HepG2 (cell line): ENCODE measurements around the gene RIOK3. TPM values are rescaled to one million over a fixed set of nuclear protein-coding genes. Genes with fewer than 3 reads are reported as not detected.

ENCODE experiments used
- ATF1 ChIP-seq: IDR thresholded peaks from 2 replicates; pipeline ENCODE4 v1.6.1; 2016; ENCODE audit warnings: mild to moderate bottlenecking, control low read depth
- CHD2 ChIP-seq: IDR thresholded peaks from 2 replicates; pipeline ENCODE4 v1.6.1; 2011; ENCODE audit warnings: low read depth, low read length, improper control_type of control experiment
- EEA1 ChIP-seq: sonication (generic); formaldehyde crosslinking; IDR thresholded peaks from 2 replicates; pipeline ENCODE4 v1.5.1; 2020; ENCODE audit warnings: mild to moderate bottlenecking, missing genetic modification reagents, borderline replicate concordance
- PHF20 ChIP-seq: sonication (generic); formaldehyde crosslinking; IDR thresholded peaks from 2 replicates; pipeline ENCODE4 v1.5.0; 2020; ENCODE audit warnings: mild to moderate bottlenecking, missing genetic modification reagents
- SOX13 ChIP-seq, 3 experiments: fragments of 450-650 bp in 1 of 3; sonication (generic) in 1 of 3; formaldehyde crosslinking in 1 of 3; IDR thresholded peaks in 2 of 3; conservative IDR thresholded peaks in 1 of 3; 2 replicates each; pipeline versions ENCODE4 v1.5.0 to v1.6.1; 2016 to 2020; ENCODE audit warnings: antibody characterized with exemption in 1 of 3, mild to moderate bottlenecking in 1 of 3, missing compliant biosample characterization in 1 of 3, missing genetic modification reagents in 1 of 3, moderate library complexity in 1 of 3
- SP5 ChIP-seq: IDR thresholded peaks from 2 replicates; pipeline ENCODE4 v1.6.1; 2016; ENCODE audit warnings: low read depth, borderline replicate concordance
- SRSF9 ChIP-seq: fragments of 200-400 bp; formaldehyde crosslinking; IDR thresholded peaks from 2 replicates; pipeline ENCODE4 v1.6.1; 2018; ENCODE audit warnings: borderline replicate concordance, mild to moderate bottlenecking, low read depth, low read length; ENCODE audit not compliant: insufficient read depth, poor library complexity, severe bottlenecking
- THAP8 ChIP-seq: sonication (generic); formaldehyde crosslinking; IDR thresholded peaks from 2 replicates; pipeline ENCODE4 v1.5.1; 2020; ENCODE audit warnings: missing genetic modification reagents, mild to moderate bottlenecking, borderline replicate concordance
- TOE1 ChIP-seq: sonication (generic); formaldehyde crosslinking; IDR thresholded peaks from 2 replicates; pipeline ENCODE4 v1.4.0; 2020; ENCODE audit warnings: mild to moderate bottlenecking, missing genetic modification reagents
- ZBTB14 ChIP-seq: sonication (generic); formaldehyde crosslinking; IDR thresholded peaks from 2 replicates; pipeline ENCODE4 v1.4.0; 2020; ENCODE audit warnings: missing genetic modification reagents
- ZBTB8A ChIP-seq: sonication (generic); formaldehyde crosslinking; IDR thresholded peaks from 2 replicates; pipeline ENCODE4 v1.4.0; 2020; ENCODE audit warnings: mild to moderate bottlenecking, low read depth, missing genetic modification reagents, borderline replicate concordance
- ZNF329 ChIP-seq: sonication (generic); formaldehyde crosslinking; IDR thresholded peaks from 2 replicates; pipeline ENCODE4 v1.9.0; 2021; ENCODE audit warnings: low read depth, mild to moderate bottlenecking, missing genetic modification reagents
- ZNF44 ChIP-seq: sonication (generic); formaldehyde crosslinking; IDR thresholded peaks from 2 replicates; pipeline ENCODE4 v1.5.1; 2020; ENCODE audit warnings: mild to moderate bottlenecking, missing genetic modification reagents
- ZNF563 ChIP-seq: sonication (generic); formaldehyde crosslinking; IDR thresholded peaks from 2 replicates; pipeline ENCODE4 v1.8.0; 2022; ENCODE audit warnings: mild to moderate bottlenecking, moderate library complexity, missing genetic modification reagents
- ZNF629 ChIP-seq: sonication (generic); formaldehyde crosslinking; conservative IDR thresholded peaks from 2 replicates; pipeline ENCODE4 v1.5.0; 2020; ENCODE audit warnings: missing genetic modification reagents
- ZNF670 ChIP-seq: sonication (generic); formaldehyde crosslinking; IDR thresholded peaks from 2 replicates; pipeline ENCODE4 v1.8.0; 2022; ENCODE audit warnings: mild to moderate bottlenecking, missing genetic modification reagents, borderline replicate concordance
- ZSCAN22 ChIP-seq: sonication (generic); formaldehyde crosslinking; IDR thresholded peaks from 2 replicates; pipeline ENCODE4 v1.4.0; 2020; ENCODE audit warnings: mild to moderate bottlenecking, missing genetic modification reagents
- ZUFSP ChIP-seq: sonication (generic); formaldehyde crosslinking; IDR thresholded peaks from 2 replicates; pipeline ENCODE4 v1.9.0; 2021; ENCODE audit warnings: missing genetic modification reagents, mild to moderate bottlenecking, borderline replicate concordance
- polyA plus RNA-seq, 8 experiments: library from polyadenylated mRNA; depleted of rRNA in 3 of 8; stranded (reverse) in 7 of 8; unstranded in 1 of 8; fragments of >200 nt; fragmentation: Illumina TruSeq in 4 of 8; extraction: Trizol in 4 of 8; gene quantifications; 2 replicates each; pipeline versions ENCODE4 v1.2.1 to v1.2.3, GENCODE V29; 2011 to 2016; ENCODE audit warnings: low read depth in 4 of 8, missing spikeins in 1 of 8, mixed read lengths in 1 of 8; ENCODE audit not compliant: insufficient read depth in 1 of 8
- total RNA-seq, 5 experiments: library from RNA; depleted of rRNA; stranded (reverse); fragments of >200 nt; fragmentation: Illumina TruSeq; extraction: Trizol; gene quantifications; 2 replicates each; pipeline ENCODE4 v1.2.3, GENCODE V29; 2016; ENCODE audit warnings: low read depth in 1 of 5
- TF ChIP-seq, protein P1 (sequence below): sonication (generic); formaldehyde crosslinking; IDR thresholded peaks from 2 replicates; pipeline ENCODE4 v1.4.0; 2020; ENCODE audit warnings: missing genetic modification reagents
- TF ChIP-seq, protein P2 (sequence below): sonication (generic); formaldehyde crosslinking; conservative IDR thresholded peaks from 2 replicates; pipeline ENCODE4 v1.5.0; 2020; ENCODE audit warnings: missing genetic modification reagents

The RIOK3 gene
- total and polyA plus RNA-seq, 2 of the 13 experiments (the other 11 are each of a cell fraction or from before 2014, with no cell fraction given): 26.7 to 36.0 TPM

GRCh38 chr18:23406271-23406787 lies 46.8 kb upstream of the RIOK3 start (continued):
- TF ChIP-seq ZSCAN22 (CRISPR knock-in tag) (no peak), ZNF563 (CRISPR knock-in tag) (no peak), ZNF670 (CRISPR knock-in tag) (no peak), ZNF44 (no peak), ATF1 (CRISPR knock-in tag) (no peak), ZNF629 (no peak), ZNF329 (CRISPR knock-in tag) (no peak), PHF20 (CRISPR knock-in tag) (no peak), TOE1 (CRISPR knock-in tag) (no peak), EEA1 (CRISPR knock-in tag) (no peak), ZUFSP (CRISPR knock-in tag) (no peak), ZBTB8A (CRISPR knock-in tag) (no peak), SP5 (CRISPR knock-in tag) (peak; percentile 53; the same call in 1 of the 2 replicates), SRSF9 (no peak), ZBTB14 (CRISPR knock-in tag) (no peak), CHD2 (no peak), SOX13 (IDR thresholded peaks at IDR 0.05) (no peak), SOX13 (CRISPR knock-in tag; conservative IDR thresholded peaks at IDR 0.05 in 1 of 2, IDR thresholded peaks at IDR 0.05 in 1 of 2) (peak in 1 of 2 experiments; percentile 42; a peak in 1 of 4 replicates), THAP8 (CRISPR knock-in tag) (no peak)
- TF ChIP-seq, protein P1, sequence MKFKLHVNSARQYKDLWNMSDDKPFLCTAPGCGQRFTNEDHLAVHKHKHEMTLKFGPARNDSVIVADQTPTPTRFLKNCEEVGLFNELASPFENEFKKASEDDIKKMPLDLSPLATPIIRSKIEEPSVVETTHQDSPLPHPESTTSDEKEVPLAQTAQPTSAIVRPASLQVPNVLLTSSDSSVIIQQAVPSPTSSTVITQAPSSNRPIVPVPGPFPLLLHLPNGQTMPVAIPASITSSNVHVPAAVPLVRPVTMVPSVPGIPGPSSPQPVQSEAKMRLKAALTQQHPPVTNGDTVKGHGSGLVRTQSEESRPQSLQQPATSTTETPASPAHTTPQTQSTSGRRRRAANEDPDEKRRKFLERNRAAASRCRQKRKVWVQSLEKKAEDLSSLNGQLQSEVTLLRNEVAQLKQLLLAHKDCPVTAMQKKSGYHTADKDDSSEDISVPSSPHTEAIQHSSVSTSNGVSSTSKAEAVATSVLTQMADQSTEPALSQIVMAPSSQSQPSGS (CRISPR knock-in tag): no peak
- TF ChIP-seq, protein P2, sequence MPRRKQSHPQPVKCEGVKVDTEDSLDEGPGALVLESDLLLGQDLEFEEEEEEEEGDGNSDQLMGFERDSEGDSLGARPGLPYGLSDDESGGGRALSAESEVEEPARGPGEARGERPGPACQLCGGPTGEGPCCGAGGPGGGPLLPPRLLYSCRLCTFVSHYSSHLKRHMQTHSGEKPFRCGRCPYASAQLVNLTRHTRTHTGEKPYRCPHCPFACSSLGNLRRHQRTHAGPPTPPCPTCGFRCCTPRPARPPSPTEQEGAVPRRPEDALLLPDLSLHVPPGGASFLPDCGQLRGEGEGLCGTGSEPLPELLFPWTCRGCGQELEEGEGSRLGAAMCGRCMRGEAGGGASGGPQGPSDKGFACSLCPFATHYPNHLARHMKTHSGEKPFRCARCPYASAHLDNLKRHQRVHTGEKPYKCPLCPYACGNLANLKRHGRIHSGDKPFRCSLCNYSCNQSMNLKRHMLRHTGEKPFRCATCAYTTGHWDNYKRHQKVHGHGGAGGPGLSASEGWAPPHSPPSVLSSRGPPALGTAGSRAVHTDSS (CRISPR knock-in tag): no peak
